ENCODE results near the gene ADD2.

DNA sequence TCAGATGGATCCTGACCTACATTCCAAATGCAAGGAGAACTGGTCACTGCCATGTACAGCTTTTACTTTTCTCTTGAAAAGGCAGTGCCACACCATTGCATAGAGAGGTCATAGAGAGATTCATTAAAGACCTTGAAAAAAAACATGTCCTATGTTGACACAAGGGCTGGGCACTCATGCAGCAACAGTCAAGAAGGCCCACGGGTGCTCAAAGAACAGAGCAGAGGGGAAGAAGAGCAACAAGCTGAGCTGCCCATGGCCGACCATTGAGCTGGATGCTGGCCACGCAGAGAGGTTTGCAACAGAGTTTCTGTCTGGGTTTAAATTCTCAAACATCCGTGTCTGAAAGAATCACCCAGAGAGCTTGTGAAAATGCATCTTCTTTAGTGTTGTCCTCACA is 99.1 kb downstream of the ADD2 start:
- TF ChIP-seq, protein P1, sequence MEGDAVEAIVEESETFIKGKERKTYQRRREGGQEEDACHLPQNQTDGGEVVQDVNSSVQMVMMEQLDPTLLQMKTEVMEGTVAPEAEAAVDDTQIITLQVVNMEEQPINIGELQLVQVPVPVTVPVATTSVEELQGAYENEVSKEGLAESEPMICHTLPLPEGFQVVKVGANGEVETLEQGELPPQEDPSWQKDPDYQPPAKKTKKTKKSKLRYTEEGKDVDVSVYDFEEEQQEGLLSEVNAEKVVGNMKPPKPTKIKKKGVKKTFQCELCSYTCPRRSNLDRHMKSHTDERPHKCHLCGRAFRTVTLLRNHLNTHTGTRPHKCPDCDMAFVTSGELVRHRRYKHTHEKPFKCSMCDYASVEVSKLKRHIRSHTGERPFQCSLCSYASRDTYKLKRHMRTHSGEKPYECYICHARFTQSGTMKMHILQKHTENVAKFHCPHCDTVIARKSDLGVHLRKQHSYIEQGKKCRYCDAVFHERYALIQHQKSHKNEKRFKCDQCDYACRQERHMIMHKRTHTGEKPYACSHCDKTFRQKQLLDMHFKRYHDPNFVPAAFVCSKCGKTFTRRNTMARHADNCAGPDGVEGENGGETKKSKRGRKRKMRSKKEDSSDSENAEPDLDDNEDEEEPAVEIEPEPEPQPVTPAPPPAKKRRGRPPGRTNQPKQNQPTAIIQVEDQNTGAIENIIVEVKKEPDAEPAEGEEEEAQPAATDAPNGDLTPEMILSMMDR (conservative IDR thresholded peaks at IDR 0.05; ENCODE audit: low read depth, low read length) = no peak
- TF ChIP-seq EZH2 (IDR thresholded peaks at IDR 0.05; ENCODE audit: borderline replicate concordance, low read depth, low read length, poor library complexity, severe bottlenecking) = no peak
